PC-9 (cell line): ENCODE results near the gene SMG6.

Experiments
- EZH2 ChIP-seq: fragments of 200-600 bp; sonication (generic); IDR thresholded peaks from 2 replicates; pipeline ENCODE4 v1.8.0; 2017; ENCODE audit warnings: antibody characterized with exemption, low read depth
- TF ChIP-seq, protein P1 (sequence below): fragments of 200-600 bp; sonication (generic); conservative IDR thresholded peaks from 2 replicates; pipeline ENCODE4 v1.6.1; 2017; ENCODE audit warnings: mixed run types, antibody characterized with exemption, mild to moderate bottlenecking, moderate library complexity

DNA sequence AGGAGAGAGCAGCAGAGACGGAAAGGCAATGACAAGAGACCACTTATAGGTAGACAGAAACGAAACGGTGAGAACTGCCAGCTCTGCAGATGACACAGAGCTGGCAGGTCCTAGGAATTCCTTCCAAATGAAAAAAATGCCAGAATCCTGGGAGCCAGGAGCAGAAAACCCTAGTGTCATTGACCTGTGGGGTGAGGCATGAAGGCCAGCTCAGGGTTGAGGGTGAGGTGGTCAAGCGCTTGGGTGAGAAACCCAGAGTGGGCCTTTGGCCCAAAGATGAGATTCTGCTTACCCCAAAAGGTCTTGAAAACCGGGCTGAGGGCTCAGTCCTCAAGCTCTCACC, 239.5 kb downstream of the SMG6 start:
- TF ChIP-seq, protein P1, sequence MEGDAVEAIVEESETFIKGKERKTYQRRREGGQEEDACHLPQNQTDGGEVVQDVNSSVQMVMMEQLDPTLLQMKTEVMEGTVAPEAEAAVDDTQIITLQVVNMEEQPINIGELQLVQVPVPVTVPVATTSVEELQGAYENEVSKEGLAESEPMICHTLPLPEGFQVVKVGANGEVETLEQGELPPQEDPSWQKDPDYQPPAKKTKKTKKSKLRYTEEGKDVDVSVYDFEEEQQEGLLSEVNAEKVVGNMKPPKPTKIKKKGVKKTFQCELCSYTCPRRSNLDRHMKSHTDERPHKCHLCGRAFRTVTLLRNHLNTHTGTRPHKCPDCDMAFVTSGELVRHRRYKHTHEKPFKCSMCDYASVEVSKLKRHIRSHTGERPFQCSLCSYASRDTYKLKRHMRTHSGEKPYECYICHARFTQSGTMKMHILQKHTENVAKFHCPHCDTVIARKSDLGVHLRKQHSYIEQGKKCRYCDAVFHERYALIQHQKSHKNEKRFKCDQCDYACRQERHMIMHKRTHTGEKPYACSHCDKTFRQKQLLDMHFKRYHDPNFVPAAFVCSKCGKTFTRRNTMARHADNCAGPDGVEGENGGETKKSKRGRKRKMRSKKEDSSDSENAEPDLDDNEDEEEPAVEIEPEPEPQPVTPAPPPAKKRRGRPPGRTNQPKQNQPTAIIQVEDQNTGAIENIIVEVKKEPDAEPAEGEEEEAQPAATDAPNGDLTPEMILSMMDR = no peak
- TF ChIP-seq EZH2 = no peak
